ENCODE data around the gene PFKL.

DNA sequence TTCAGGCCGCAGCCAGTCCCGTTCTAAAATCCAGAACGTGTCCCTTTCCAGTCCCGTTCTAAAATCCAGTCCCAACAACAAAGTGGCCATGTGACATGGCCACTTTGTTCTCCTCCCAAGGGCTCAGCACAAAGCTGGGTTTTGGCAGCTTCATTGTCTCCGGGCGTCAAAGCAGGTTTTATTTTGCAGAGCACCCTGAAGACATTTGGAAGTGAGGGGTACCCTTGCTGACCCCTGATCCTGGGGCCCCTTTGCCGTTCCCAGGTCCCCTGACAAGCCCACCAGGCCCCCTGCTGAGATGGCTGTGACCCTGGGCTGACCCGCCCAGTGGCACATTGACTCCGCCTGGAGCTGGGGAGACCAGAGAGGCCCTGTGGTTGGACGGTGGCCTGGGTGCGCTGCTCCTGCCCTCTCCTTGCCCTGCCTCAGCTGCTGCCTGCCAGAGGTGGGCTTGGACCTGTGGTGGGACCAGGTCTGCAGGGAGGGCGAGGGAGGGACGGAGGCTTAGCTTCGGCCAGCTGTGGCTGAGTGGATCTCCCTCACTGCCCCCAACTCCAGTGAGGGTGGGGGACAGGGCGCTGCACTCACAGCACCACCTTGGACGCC lies 4.3 kb downstream of the PFKL start:
- TF ChIP-seq, protein P1, sequence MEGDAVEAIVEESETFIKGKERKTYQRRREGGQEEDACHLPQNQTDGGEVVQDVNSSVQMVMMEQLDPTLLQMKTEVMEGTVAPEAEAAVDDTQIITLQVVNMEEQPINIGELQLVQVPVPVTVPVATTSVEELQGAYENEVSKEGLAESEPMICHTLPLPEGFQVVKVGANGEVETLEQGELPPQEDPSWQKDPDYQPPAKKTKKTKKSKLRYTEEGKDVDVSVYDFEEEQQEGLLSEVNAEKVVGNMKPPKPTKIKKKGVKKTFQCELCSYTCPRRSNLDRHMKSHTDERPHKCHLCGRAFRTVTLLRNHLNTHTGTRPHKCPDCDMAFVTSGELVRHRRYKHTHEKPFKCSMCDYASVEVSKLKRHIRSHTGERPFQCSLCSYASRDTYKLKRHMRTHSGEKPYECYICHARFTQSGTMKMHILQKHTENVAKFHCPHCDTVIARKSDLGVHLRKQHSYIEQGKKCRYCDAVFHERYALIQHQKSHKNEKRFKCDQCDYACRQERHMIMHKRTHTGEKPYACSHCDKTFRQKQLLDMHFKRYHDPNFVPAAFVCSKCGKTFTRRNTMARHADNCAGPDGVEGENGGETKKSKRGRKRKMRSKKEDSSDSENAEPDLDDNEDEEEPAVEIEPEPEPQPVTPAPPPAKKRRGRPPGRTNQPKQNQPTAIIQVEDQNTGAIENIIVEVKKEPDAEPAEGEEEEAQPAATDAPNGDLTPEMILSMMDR (IDR thresholded peaks at IDR 0.05) = no peak
- TF ChIP-seq POLR2A (IDR thresholded peaks at IDR 0.05) = no peak

All from thyroid gland (tissue), 4 donors.